C4-2B (cell line): ENCODE results near the gene UBE2V1.

Experiments
- ZFX ChIP-seq: fragments of 450-650 bp; IDR thresholded peaks from 2 replicates; pipeline ENCODE4 v1.6.1; 2017
- TF ChIP-seq, protein P1 (sequence below): fragments of 450-650 bp; conservative IDR thresholded peaks from 2 replicates; pipeline ENCODE4 v1.5.1; 2017; ENCODE audit warnings: mild to moderate bottlenecking

DNA sequence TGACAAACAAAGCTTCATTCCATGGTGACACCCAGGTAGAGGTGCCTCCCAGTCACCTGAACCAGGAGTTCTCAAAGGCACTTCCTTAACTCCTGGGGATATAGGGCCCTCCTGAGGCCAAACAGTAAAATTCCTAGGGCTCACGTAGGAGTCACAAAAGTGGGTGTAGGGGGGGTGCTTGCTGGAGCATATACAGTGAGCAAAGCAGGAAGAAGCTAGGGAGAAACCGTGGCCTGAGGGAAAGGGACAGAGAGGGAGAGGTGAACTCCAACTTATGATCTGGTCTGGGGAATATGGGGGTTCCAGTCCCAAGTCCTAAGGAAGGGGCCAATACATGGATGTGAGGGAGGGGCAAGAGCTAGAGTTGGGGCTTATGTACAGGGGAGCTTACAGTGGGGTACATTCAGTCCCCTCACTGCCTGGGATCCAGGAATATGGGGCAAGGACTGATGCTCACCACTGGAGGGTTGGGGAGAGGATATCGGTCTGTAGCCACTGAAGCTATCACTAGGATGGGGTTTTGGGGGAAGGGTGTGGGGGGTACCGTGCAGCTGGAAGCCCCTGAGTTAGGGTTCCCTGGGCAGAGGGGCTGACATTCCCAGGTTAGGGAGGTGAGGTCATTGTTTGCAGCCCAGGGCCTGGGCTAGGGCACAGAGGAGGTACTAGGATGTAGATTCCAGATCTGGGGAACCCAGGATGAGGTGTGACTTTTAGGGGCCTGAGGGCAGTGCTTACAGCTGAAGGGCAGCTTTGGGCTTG lies 39.6 kb upstream of the UBE2V1 start:
- TF ChIP-seq, protein P1, sequence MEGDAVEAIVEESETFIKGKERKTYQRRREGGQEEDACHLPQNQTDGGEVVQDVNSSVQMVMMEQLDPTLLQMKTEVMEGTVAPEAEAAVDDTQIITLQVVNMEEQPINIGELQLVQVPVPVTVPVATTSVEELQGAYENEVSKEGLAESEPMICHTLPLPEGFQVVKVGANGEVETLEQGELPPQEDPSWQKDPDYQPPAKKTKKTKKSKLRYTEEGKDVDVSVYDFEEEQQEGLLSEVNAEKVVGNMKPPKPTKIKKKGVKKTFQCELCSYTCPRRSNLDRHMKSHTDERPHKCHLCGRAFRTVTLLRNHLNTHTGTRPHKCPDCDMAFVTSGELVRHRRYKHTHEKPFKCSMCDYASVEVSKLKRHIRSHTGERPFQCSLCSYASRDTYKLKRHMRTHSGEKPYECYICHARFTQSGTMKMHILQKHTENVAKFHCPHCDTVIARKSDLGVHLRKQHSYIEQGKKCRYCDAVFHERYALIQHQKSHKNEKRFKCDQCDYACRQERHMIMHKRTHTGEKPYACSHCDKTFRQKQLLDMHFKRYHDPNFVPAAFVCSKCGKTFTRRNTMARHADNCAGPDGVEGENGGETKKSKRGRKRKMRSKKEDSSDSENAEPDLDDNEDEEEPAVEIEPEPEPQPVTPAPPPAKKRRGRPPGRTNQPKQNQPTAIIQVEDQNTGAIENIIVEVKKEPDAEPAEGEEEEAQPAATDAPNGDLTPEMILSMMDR = no peak
- TF ChIP-seq ZFX = no peak
